A673 (cell line): ENCODE data around the gene SMARCC2.

ENCODE experiments used
- CTCF ChIP-seq: fragments of 300-800, 200-600 bp; sonication (generic); conservative IDR thresholded peaks from 2 replicates; pipeline ENCODE4 v1.5.1; 2017; ENCODE audit warnings: low read depth, mild to moderate bottlenecking, antibody characterized with exemption, low read length, moderate library complexity, mixed read lengths
- EZH2 ChIP-seq: fragments of 200-600 bp; sonication (generic); IDR thresholded peaks from 2 replicates; pipeline ENCODE4 v1.6.1; 2017; ENCODE audit warnings: borderline replicate concordance, low read depth, mild to moderate bottlenecking, mixed read lengths, antibody characterized with exemption, low read length; ENCODE audit not compliant: poor library complexity, severe bottlenecking

GRCh38 chr12:56204275-56204674 lies 15.0 kb upstream of the SMARCC2 start:
- TF ChIP-seq EZH2 (no peak), CTCF (no peak)
